Thyroid gland (tissue), 4 donors: ENCODE data around the gene PGS1. TPM values are rescaled to one million over a fixed set of nuclear protein-coding genes. Genes with fewer than 3 reads are reported as not detected.

Experiments
- DNase-seq, 2 donors: peaks; one replicate each; pipeline ENCODE4 v3.0.0-alpha.2; 2019
- H3K27ac ChIP-seq, 3 donors: fragments of 200-600 bp; sonication (generic); 1 replicate in 2 of 3; 2 replicates in 1 of 3; pipeline ENCODE4 v1.5.1; 2016 to 2019; ENCODE audit warnings: mild to moderate bottlenecking in 1 of 3, moderate library complexity in 1 of 3
- H3K27me3 ChIP-seq: fragments of 200-600 bp; sonication (generic); one replicate; pipeline ENCODE4 v1.5.1; 2019
- H3K36me3 ChIP-seq, 2 donors: fragments of 200-600 bp; sonication (generic); one replicate each; pipeline ENCODE4 v1.5.1; 2016 to 2019
- H3K4me1 ChIP-seq, 2 donors: fragments of 200-600 bp; sonication (generic); one replicate each; pipeline ENCODE4 v1.5.1; 2017 to 2019
- H3K4me3 ChIP-seq, 3 donors: fragments of 200-600 bp; sonication (generic); replicated peaks in 1 of 3; 1 replicate in 2 of 3; 2 replicates in 1 of 3; pipeline ENCODE4 v1.5.1; 2016; ENCODE audit warnings: mild to moderate bottlenecking in 1 of 3
- H3K9me3 ChIP-seq: fragments of 200-600 bp; sonication (generic); one replicate; pipeline ENCODE4 v1.5.1; 2017
- CTCF ChIP-seq, 6 experiments: fragments of 200-600 bp in 3 of 6; fragments of 450-650 bp in 3 of 6; sonication (generic) in 3 of 6; IDR thresholded peaks; one replicate each; pipeline ENCODE4 v1.5.1; 2016 to 2019; ENCODE audit warnings: antibody characterized with exemption in 6 of 6, mild to moderate bottlenecking in 2 of 6, inconsistent platforms in 1 of 6, moderate library complexity in 1 of 6
- POLR2A ChIP-seq, 2 donors: fragments of 450-650 bp; IDR thresholded peaks; one replicate each; pipeline ENCODE4 v1.6.1; 2017; ENCODE audit warnings: antibody characterized with exemption in 2 of 2, mild to moderate bottlenecking in 2 of 2, moderate library complexity in 1 of 2
- WGBS, 2 donors: methylation state at CpG; one replicate each; pipeline ENCODE4 v1.1.5; 2017; 5-methylcytosine and 5-hydroxymethylcytosine counted together
- intact Hi-C: fragments of 100-400 bp; cut with DNase I; formaldehyde crosslinking; loops from one replicate; pipeline ENCODE4 v1.15.1; 2023
- total RNA-seq, 4 donors: library from RNA; depleted of rRNA; stranded (reverse); fragments of >200 nt; gene quantifications; one replicate each; pipeline ENCODE4 v1.2.3, GENCODE V29; 2016

PGS1 gene
- total RNA-seq, 4 donors from 2014 or later = 41.2 to 87.2 (median 69.1) TPM

- 87 to 92% methylated on average over 9 to 10 of the region's 10 CpGs for WGBS, 2 donors
- H3K27ac ChIP-seq = peak overlapping the region in 1 of 3 donors; percentile 41
- intact Hi-C loops = no loop called here
These were observed 34.0 kb downstream of the PGS1 start for GRCh38 chr17:78412403-78412802.

GRCh38 chr17:78414178-78415162 lies 36.0 kb downstream of the PGS1 start:
- no peak for TF ChIP-seq CTCF (IDR thresholded peaks at IDR 0.05)
- TF ChIP-seq POLR2A (IDR thresholded peaks at IDR 0.05) = no peak
- Histone ChIP-seq H3K27ac (peak overlapping the region in 2 of 3 donors; percentile 41 to 83), H3K4me1 (peaks cover 0 to 47% of the 10 kb centered on the region in 2 donors), H3K27me3 (no peaks in the 10 kb centered on the region), H3K4me3 (no peak overlapping the region), H3K36me3 (peaks cover 5 to 9% of the 10 kb centered on the region in 2 donors), H3K9me3 (no peaks in the 10 kb centered on the region)
- no peak for DNase-seq
- WGBS, 2 donors = 74 to 86% methylated on average over 15 to 29 of the region's 34 CpGs
- intact Hi-C loops = no loop called here

More at GRCh38 chr17:78412403-78412802, 34.0 kb downstream of the PGS1 start:
- H3K27me3 ChIP-seq = no peaks in the 10 kb centered on the region
- H3K36me3 ChIP-seq = peaks cover 4 to 9% of the 10 kb centered on the region in 2 donors
- TF ChIP-seq CTCF (IDR thresholded peaks at IDR 0.05) (peak in 1 of 6 experiments; percentile 17), POLR2A (IDR thresholded peaks at IDR 0.05) (no peak)
- peaks cover 4 to 60% of the 10 kb centered on the region in 2 donors for H3K4me1 ChIP-seq
- no peak overlapping the region for H3K4me3 ChIP-seq
- no peak for DNase-seq
- no peaks in the 10 kb centered on the region for H3K9me3 ChIP-seq

- Histone ChIP-seq H3K27me3 (no peaks in the 10 kb centered on the region), H3K4me3 (no peak overlapping the region), H3K4me1 (peaks cover 0 to 55% of the 10 kb centered on the region in 2 donors), H3K9me3 (no peaks in the 10 kb centered on the region), H3K36me3 (peaks cover 16 to 17% of the 10 kb centered on the region in 2 donors), H3K27ac (peak overlapping the region; percentile 39 to 83 (median 72))
- DNase-seq = no peak
- TF ChIP-seq POLR2A (IDR thresholded peaks at IDR 0.05) (no peak), CTCF (IDR thresholded peaks at IDR 0.05) (no peak)
- 71 to 84% methylated on average over 12 to 17 of the region's 17 CpGs for WGBS, 2 donors
- intact Hi-C loops = no loop called here
These were observed 37.6 kb downstream of the PGS1 start for GRCh38 chr17:78415821-78416711.

GRCh38 chr17:78416791-78417530 lies 38.5 kb downstream of the PGS1 start:
- DNase-seq = no peak
- H3K9me3 ChIP-seq = no peaks in the 10 kb centered on the region
- peaks cover 16 to 17% of the 10 kb centered on the region in 2 donors for H3K36me3 ChIP-seq
- intact Hi-C loops = no loop called here
- no peak for TF ChIP-seq CTCF (IDR thresholded peaks at IDR 0.05)
- TF ChIP-seq POLR2A (IDR thresholded peaks at IDR 0.05) = no peak
- no peak overlapping the region for H3K4me3 ChIP-seq
- peak overlapping the region; percentile 39 to 83 (median 72) for H3K27ac ChIP-seq
- 59 to 73% methylated on average over 8 to 14 of the region's 15 CpGs for WGBS, 2 donors
- H3K27me3 ChIP-seq = no peaks in the 10 kb centered on the region
- peaks cover 0 to 60% of the 10 kb centered on the region in 2 donors for H3K4me1 ChIP-seq
